KOPT-K1 (cell line): ENCODE data around the gene CFAP73.

Source experiments
- H3K27ac ChIP-seq: fragments of 200-600 bp; sonication (generic); 2 replicates; pipeline ENCODE4 v1.5.1; 2016; ENCODE audit warnings: antibody characterized with exemption, mild to moderate bottlenecking, low read depth, low read length; ENCODE audit not compliant: poor library complexity, severe bottlenecking
- H3K36me3 ChIP-seq: fragments of 200-600 bp; sonication (generic); 2 replicates; pipeline ENCODE4 v1.5.1; 2017; ENCODE audit warnings: antibody characterized with exemption, mild to moderate bottlenecking, low read length, moderate library complexity; ENCODE audit not compliant: insufficient read depth
- H3K9me3 ChIP-seq: fragments of 200-600 bp; sonication (generic); 2 replicates; pipeline ENCODE4 v1.5.1; 2017; ENCODE audit warnings: antibody characterized with exemption, low read length, mild to moderate bottlenecking; ENCODE audit not compliant: insufficient read depth, poor library complexity, severe bottlenecking

The CFAP73 gene

DNA sequence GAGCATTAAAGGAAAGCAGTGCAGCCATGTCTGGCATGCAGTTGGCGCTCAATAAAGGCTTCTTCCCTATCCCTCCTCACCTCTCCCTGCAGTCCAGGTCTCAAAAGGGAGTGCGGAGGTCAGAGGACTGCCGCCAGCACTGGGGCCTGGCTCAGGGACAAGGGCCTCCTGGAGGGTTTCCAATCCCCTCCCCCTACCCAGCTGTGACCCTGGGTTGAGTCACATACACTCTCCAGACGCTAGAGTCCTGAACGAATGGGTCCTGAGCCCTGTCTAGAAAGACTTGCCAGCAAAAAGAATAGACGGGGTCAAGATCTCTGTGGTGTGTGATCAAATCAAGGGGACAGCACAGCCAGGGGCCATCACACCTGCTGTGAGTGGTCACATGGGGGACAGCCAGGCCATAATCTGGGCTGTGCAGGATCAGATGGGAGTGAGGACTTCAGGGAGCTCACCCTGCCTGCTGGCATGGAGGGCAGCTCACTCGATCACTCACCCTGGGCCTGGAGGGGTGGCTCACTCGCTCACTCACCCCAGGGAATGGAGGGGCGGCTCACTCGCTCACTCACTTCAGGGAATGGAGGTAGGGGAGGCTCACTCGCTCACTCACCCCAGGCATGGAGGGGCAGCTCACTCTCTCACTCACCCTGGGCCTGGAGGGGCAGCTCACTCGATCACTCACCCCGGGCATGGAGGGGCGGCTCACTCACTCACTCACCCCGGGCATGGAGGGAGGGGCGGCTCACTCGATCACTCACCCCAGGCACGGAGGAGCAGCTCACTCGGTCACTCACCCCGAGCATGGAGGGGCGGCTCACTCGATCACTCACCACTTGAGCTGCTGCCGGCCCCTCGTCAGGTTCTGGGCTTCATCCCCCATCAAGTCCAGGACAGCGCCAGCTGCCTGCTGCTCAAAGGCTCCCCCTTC, 12.8 kb downstream of the CFAP73 start:
- no peaks in the 10 kb centered on the region for H3K9me3 ChIP-seq
- H3K36me3 ChIP-seq = peaks cover 98% of the 10 kb centered on the region
- H3K27ac ChIP-seq = no peak overlapping the region

DNA sequence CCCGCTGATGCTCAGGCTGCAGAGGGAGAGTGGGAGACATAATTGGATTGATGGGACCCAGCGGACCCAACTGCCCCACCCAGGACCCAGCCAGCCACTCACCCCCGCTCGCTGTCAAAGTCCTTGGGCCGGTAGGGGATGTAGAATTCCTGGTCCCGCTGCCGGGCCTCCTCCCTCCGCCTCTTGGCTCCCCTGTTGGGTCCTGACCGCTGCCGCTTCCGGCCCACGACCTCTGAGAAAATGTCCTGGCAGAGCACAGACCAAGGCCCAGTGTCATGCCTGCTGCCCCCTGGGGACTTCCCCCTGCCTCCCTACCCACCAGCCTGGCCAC, 13.5 kb downstream of the CFAP73 start:
- Histone ChIP-seq H3K9me3 (no peaks in the 10 kb centered on the region), H3K36me3 (peaks cover 98% of the 10 kb centered on the region), H3K27ac (no peak overlapping the region)

DNA sequence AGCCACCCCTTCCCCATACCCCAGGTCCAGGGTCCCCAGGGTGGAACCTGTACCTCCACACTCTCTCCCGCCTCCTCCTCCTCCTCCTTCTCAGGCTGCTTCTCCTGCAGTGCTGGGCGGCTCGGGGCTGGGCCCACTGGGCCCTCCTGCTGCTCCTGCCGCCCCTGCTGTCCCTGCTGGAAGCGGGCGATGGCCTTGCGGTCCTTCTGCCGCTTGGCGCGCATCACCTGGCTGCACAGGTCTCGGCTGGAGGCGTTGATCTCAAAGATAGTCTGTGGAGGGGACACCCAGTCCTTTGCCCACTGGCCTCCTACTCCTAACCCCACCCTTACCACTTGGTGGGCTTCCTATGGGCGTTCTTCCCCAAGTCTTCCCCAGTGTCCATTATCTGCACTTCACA, 14.5 kb downstream of the CFAP73 start:
- peaks cover 98% of the 10 kb centered on the region for H3K36me3 ChIP-seq
- no peak overlapping the region for H3K27ac ChIP-seq
- no peaks in the 10 kb centered on the region for H3K9me3 ChIP-seq

DNA sequence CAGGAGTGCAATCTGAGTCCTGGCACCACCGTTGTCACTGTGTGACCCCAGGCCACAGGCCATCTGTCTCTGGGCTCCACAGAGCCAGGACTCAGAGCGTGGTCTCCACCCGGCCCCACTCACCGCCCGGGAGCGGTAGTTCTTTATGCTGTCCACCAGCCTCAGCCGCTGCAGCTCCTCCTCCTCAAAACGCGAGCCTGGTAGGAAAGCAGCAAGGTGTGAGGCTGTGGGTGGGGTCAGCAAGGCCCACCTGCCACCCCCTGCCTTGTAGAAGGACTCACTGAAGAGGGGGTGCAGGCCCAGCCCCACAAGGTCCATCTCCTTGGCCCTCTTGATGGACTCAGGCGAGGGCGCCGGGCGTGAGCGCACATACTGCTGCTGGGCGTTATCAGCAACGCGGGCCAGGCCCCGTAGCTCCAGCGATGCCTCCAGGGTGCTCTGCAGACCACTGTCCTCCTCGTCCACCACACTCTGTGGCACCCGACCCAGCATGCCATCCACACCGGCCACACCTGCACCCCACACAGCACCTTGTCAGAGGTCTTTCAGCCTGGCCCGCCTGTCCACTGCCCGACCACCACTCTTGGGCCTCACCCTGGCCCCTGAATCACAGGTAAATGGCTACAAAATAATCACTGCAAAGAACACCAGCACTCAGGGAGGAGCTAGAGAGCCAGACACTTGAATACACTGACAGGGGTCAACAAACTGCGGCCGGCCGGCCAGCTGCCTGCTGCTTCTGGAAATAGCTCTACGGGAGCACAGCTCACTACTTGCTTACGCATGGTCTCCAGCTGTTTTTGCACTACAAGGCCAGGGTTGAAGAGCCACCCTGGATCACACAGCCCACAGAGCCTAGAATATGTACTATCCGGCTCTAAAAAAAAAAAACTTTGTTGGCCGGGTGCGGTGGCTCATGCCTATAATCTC, 16.3 kb downstream of the CFAP73 start:
- peaks cover 98% of the 10 kb centered on the region for H3K36me3 ChIP-seq
- no peak overlapping the region for H3K27ac ChIP-seq
- no peaks in the 10 kb centered on the region for H3K9me3 ChIP-seq

DNA sequence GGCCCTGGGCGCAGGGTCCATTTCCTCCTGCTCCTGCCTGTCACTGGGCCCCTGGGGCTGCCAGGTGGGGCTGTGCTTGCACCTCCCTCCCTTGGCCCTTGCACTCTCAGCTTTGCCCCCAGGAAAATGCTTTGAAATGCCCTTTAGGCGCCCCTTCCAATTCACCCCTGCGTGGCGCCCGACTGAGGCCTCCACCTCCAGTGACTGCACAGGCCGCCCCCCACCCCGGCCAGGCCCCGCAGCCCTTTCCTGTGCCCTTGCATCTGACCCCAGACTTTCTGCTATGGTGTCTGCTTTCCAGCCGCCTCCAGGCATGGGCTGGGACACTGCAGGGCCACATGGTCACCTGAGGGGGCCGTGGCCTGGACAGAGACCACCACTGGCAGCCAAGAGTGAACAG, 18.3 kb downstream of the CFAP73 start:
- H3K36me3 ChIP-seq = peaks cover 100% of the 10 kb centered on the region
- no peak overlapping the region for H3K27ac ChIP-seq
- H3K9me3 ChIP-seq = no peaks in the 10 kb centered on the region

DNA sequence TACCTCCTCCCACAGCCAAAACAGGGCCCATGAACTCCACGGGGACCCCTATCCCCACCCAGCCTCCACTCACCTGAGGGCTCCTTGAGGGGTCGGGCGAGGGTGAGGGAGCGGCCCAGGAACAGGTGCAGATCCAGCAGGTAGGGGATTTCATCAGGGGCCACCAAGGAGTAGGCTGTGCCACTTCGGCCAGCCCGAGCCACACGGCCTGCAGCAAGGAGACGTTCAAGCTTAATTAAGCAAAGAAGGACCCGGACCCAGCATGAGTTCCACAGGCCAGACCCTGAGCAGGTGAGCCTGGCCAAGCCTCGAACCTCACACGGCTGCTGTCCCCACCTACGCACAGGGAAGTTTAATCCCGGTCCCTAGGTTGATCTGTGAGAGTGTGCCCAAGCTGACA, 20.2 kb downstream of the CFAP73 start:
- Histone ChIP-seq H3K36me3 (peaks cover 97% of the 10 kb centered on the region), H3K27ac (peak overlapping the region; percentile 20), H3K9me3 (no peaks in the 10 kb centered on the region)

DNA sequence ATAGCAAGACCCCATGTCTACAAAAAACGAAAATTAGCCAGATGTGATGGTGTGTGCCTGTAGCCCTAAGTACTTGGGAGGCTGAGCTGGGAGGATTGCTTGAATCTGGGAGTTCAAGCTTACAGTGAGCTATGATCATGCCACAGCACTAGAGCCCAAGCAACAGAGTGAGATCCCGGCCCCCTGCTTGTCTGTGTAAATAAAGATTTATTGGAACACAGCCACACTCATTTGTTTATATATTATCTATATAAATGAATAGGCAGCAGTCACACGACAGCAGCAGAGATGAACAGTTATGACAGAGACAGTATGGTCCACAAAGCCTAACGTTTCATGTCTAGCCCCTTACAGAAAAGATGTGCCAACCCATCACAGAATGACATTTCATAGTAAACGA, 20.9 kb downstream of the CFAP73 start:
- peak overlapping the region; percentile 20 for H3K27ac ChIP-seq
- H3K36me3 ChIP-seq = peaks cover 96% of the 10 kb centered on the region
- no peaks in the 10 kb centered on the region for H3K9me3 ChIP-seq

DNA sequence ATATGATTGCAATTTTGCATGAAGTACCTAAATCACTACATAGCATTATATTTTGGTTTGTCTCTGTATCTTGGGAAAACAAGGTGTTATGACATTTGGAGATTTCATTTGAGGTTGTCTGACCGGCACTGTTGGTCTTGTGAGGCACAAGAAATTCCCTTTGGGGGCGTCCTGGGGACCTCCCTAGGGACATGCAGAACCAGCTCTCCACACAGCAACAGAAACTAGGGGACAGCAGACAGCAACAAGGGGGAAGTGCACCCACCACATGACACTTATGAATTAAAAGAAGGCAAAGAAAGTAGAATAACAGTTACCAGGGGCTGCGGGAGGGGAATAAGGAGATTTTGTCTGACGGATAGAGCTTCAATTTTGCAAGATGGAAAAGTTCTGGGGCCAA, 21.4 kb downstream of the CFAP73 start:
- H3K9me3 ChIP-seq = no peaks in the 10 kb centered on the region
- peak overlapping the region; percentile 90 for H3K27ac ChIP-seq
- H3K36me3 ChIP-seq = peaks cover 93% of the 10 kb centered on the region

DNA sequence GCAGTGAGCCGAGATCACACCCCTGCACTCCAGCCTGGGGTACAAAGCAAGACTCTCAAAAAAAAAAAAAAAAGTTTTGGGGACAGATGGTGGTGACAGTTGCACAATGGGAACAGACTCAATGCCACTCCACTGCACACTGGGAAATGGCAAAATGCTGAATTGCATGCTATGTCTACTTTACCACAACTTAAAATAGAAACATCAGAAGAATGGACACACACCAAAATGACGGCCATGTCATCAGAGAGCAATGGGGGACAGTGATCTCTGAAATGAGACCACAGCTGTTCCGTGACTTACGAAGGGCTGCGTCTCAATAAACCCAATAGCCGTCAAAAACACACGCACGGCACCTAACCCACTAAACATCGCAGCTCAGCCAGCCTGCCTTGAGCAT, 22.0 kb downstream of the CFAP73 start:
- Histone ChIP-seq H3K27ac (peak overlapping the region; percentile 90), H3K36me3 (peaks cover 93% of the 10 kb centered on the region)

DNA sequence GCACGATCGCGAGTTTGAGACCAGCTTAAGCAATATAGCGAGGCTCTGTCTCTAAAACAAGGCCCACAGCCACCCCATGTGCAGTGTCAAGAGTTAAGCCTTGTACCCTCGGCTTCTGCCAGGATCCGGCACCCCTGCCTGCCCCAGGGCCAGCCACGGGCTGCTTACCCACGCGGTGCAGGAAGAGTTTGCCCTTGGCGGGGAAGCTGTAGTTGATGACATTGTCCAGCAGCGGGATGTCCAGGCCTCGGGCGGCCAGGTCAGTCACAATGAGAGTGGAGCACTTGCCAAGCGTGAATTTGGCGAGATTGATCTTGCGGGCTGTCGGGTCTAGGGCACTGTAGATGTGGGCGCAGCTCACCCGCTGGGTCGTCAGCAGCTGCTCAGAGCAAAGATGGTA, 22.7 kb downstream of the CFAP73 start:
- Histone ChIP-seq H3K27ac (peak overlapping the region; percentile 90), H3K9me3 (no peaks in the 10 kb centered on the region), H3K36me3 (peaks cover 93% of the 10 kb centered on the region)

More for the DNA sequence above, 22.0 kb downstream of the CFAP73 start:
- no peaks in the 10 kb centered on the region for H3K9me3 ChIP-seq

DNA sequence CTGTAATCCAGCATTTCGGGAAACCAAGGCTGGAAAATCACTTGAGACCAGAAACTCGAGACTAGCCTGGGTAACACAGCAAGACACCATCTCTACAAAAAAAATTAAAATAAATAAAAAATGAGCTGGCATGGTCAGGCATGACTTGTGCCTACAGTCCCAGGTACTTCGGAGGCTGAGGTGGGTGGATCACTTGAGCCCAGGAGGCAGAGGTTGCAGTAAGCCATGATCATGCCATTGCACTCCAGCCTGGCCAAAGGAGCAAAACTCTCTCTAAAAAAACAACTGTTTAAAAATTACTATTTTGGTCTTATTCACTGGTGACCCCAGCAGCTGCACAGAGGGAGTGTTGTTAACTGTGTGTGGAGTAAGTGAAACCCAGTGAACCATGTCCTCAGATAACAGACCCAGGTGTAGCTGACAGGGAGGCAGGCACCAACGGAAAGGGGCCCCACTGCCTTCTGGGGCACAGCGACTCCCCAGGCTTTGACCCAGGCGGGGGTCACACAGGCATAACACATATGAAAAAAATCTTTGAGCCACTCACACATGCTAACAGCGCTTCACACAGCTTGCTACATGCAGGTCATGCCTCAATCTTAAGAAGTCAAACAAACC, 23.7 kb downstream of the CFAP73 start:
- H3K36me3 ChIP-seq = peaks cover 93% of the 10 kb centered on the region
- peak overlapping the region; percentile 90 for H3K27ac ChIP-seq
- H3K9me3 ChIP-seq = no peaks in the 10 kb centered on the region

DNA sequence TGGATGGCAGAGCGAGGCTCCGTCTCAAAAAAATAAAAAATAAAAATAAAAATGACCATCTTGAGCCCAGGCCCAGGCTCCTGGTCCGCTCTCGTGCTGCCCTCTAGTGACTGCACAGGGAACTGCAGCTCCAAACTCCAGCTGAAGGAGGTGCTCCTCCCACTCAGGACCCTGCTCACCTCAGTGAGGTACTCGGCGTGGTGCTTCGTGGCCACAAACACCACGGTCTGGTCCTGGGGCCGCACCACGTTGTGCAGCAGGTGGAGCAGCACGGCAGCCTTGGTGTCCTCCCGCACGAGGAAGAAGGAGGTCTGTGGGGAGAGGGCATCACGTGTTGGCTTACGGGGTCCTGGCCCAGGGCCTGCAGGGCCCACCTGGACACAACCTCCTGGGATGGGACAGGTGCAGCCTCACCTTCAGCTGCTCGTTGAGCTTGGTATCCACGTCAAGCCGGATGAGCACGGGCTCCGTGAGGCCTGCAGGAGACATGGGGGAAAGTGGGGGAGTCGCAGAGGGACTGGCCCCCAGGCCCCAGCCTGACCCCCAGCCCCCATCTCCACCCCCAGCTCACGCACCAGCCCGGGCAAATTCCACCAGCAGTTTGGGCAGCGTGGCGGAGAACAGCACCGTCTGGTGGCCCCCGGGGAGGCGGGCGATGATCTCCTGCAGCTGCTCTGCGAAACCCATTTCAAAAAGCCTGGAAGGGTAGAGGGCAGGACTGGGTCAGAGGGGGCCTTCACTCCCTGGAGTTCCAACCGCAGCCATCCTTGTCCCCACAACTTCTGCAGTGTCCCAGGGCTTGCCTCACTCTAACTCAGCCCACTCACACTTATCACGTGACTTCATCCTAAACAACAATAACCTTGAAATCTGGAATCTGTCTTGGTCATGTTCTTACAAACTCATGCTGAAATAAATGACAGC, 25.2 kb downstream of the CFAP73 start:
- Histone ChIP-seq H3K36me3 (peaks cover 93% of the 10 kb centered on the region), H3K27ac (peak overlapping the region; percentile 90)

DNA sequence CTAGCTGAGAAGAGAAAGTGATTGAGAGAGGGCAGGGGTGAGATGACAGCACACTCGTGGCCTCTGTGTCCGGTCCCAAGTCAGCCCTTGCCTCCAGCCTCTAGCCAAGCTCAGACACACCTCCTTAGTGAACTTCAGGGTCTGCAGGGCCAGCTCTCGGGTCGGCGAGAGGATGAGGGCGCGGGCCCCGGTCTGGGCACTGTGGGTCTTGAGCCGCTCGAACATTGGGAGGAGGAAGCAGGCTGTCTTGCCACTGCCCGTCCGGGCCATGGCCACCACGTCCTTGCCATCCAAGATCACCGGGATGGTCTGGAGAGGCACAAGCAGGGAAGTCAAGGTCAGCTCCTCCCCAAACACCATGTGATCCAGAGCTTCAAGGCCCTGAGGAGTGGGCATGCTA, 29.5 kb downstream of the CFAP73 start:
- Histone ChIP-seq H3K36me3 (peaks cover 93% of the 10 kb centered on the region), H3K27ac (no peak overlapping the region), H3K9me3 (no peaks in the 10 kb centered on the region)

More for the DNA sequence above, 25.2 kb downstream of the CFAP73 start:
- H3K9me3 ChIP-seq = no peaks in the 10 kb centered on the region

DNA sequence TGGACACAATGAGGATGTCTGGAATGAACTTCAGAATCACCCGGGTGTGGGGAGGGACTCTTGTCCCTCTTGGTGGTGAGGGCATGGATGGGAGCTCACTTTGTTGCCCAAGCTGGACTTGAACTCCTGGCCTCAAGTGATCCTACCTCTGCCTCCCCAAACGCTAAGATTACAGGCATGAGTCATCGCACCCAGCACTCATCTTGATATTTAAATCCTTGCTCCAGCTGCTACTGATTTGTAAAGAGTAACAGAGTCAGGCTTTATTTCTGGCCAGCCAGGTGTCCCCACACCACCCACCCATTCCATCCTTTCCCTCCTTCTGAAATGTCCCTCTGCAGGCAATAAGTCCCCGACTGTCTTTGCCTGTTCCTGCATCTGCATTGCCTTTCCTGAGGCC, 30.8 kb downstream of the CFAP73 start:
- Histone ChIP-seq H3K36me3 (peaks cover 80% of the 10 kb centered on the region), H3K9me3 (no peaks in the 10 kb centered on the region), H3K27ac (no peak overlapping the region)
